Stomach (tissue), 9 donors: ENCODE data around the gene LRFN4. TPM values are rescaled to one million over a fixed set of nuclear protein-coding genes. Genes with fewer than 3 reads are reported as not detected.

Experiments
- DNase-seq, 2 donors: peaks; one replicate each; pipeline versions ENCODE4 v3.0.0 to v3.0.0-alpha.2; 2013 to 2019
- H3K27ac ChIP-seq, 5 donors: fragments of 200-600 bp in 4 of 5; sonication (generic) in 4 of 5; one replicate each; pipeline ENCODE4 v1.5.1; 2013 to 2019; ENCODE audit warnings: mild to moderate bottlenecking in 1 of 5, moderate library complexity in 1 of 5
- H3K27me3 ChIP-seq, 3 donors: fragments of 200-600 bp; sonication (generic); one replicate each; pipeline ENCODE4 v1.5.1; 2017 to 2019; ENCODE audit warnings: mixed run types in 1 of 3
- H3K36me3 ChIP-seq, 4 donors: fragments of 200-600 bp; sonication (generic); 1 replicate in 3 of 4; 2 replicates in 1 of 4; pipeline ENCODE4 v1.5.1; 2016 to 2019
- H3K4me1 ChIP-seq, 4 donors: fragments of 200-600 bp; sonication (generic); one replicate each; pipeline ENCODE4 v1.5.1; 2016 to 2019
- H3K4me3 ChIP-seq, 4 donors: fragments of 200-600 bp; sonication (generic) in 3 of 4; one replicate each; pipeline ENCODE4 v1.5.1; 2016 to 2019; ENCODE audit warnings: mild to moderate bottlenecking in 1 of 4
- H3K9me3 ChIP-seq, 4 donors: fragments of 200-600 bp; sonication (generic); one replicate each; pipeline ENCODE4 v1.5.1; 2016 to 2019
- CTCF ChIP-seq, 7 experiments: fragments of 450-650 bp in 4 of 7; fragments of 200-600 bp in 3 of 7; sonication (generic) in 3 of 7; IDR thresholded peaks; one replicate each; pipeline ENCODE4 v1.5.1; 2016 to 2019; ENCODE audit warnings: antibody characterized with exemption in 7 of 7, control low read depth in 2 of 7, mild to moderate bottlenecking in 1 of 7
- EP300 ChIP-seq: sonication (generic); formaldehyde crosslinking; IDR thresholded peaks from one replicate; pipeline ENCODE4 v1.6.1; 2017; ENCODE audit warnings: antibody characterized with exemption
- POLR2A ChIP-seq, 4 donors: fragments of 450-650 bp; IDR thresholded peaks; one replicate each; pipeline ENCODE4 v1.6.1; 2016; ENCODE audit warnings: antibody characterized with exemption in 4 of 4, control low read depth in 2 of 4, mild to moderate bottlenecking in 1 of 4, moderate library complexity in 1 of 4
- POLR2AphosphoS5 ChIP-seq, 3 donors: sonication (generic); formaldehyde crosslinking; IDR thresholded peaks; one replicate each; pipeline ENCODE4 v1.6.1; 2016; ENCODE audit warnings: antibody characterized with exemption in 3 of 3
- WGBS, 5 donors: extraction: QIAGEN DNeasy Blood & Tissue Kit in 3 of 5; methylation state at CpG; one replicate each; pipeline versions ENCODE4 v1.1.5 to v1.1.7; 2013 to 2018; 5-methylcytosine and 5-hydroxymethylcytosine counted together
- intact Hi-C: fragments of 100-400 bp; cut with DNase I; formaldehyde crosslinking; loops from one replicate; pipeline ENCODE4 v1.15.1; 2023; ENCODE audit warnings: low total_unique reads
- polyA plus RNA-seq, 3 donors: library from polyadenylated mRNA; stranded (reverse); fragments of 200-250 nt; gene quantifications; one replicate each; pipeline ENCODE4 v1.2.3, GENCODE V29; 2013
- total RNA-seq, 5 donors: library from RNA; depleted of rRNA; stranded (reverse); fragments of >200 nt; gene quantifications; one replicate each; pipeline versions ENCODE4 v1.1.0 to v1.2.3, GENCODE V29; 2014 to 2016
- donor health status: healthy with polysubstance abuse.
- donor health status: Bipolar disorder and iron deficiency.
- donor health status: healthy.

The LRFN4 gene
- total and polyA plus RNA-seq, 8 donors = 2.1 to 37.9 (median 12.7) TPM

GRCh38 chr11:66904055-66904454 is 47.2 kb downstream of the LRFN4 start:
- 58 to 89% (median 70%) methylated on average over 2 to 3 of the region's 3 CpGs for WGBS, 5 donors
- Histone ChIP-seq H3K4me3 (no peak overlapping the region), H3K4me1 (peaks cover 5 to 39% (median 22%) of the 10 kb centered on the region in 4 donors), H3K27me3 (no peaks in the 10 kb centered on the region), H3K36me3 (no peaks in the 10 kb centered on the region), H3K9me3 (no peaks in the 10 kb centered on the region), H3K27ac (peak overlapping the region in 1 of 5 donors; percentile 50)
- DNase-seq = peak in 1 of 2 donors; percentile 56
- TF ChIP-seq POLR2AphosphoS5 (IDR thresholded peaks at IDR 0.05) (no peak), EP300 (no peak), CTCF (IDR thresholded peaks at IDR 0.05) (no peak), POLR2A (IDR thresholded peaks at IDR 0.05) (no peak)
- intact Hi-C loops = no loop called here

- H3K4me1 ChIP-seq = peaks cover 5 to 39% (median 22%) of the 10 kb centered on the region in 4 donors
- no peaks in the 10 kb centered on the region for H3K36me3 ChIP-seq
- no peaks in the 10 kb centered on the region for H3K9me3 ChIP-seq
- DNase-seq = no peak
- intact Hi-C loops = no loop called here
- H3K4me3 ChIP-seq = no peak overlapping the region
- 82 to 91% (median 88%) methylated on average over 6 of the region's 6 CpGs for WGBS, 5 donors
- TF ChIP-seq POLR2A (IDR thresholded peaks at IDR 0.05) = no peak
- TF ChIP-seq EP300 = no peak
- no peak for TF ChIP-seq POLR2AphosphoS5 (IDR thresholded peaks at IDR 0.05)
- no peak for TF ChIP-seq CTCF (IDR thresholded peaks at IDR 0.05)
- H3K27me3 ChIP-seq = no peaks in the 10 kb centered on the region
- peak overlapping the region in 1 of 5 donors; percentile 50 for H3K27ac ChIP-seq
Measured at GRCh38 chr11:66904561-66904960, 47.7 kb downstream of the LRFN4 start.

GRCh38 chr11:66904981-66905521 is 48.2 kb downstream of the LRFN4 start:
- no peak overlapping the region for H3K4me3 ChIP-seq
- TF ChIP-seq POLR2A (IDR thresholded peaks at IDR 0.05) (no peak), EP300 (no peak), CTCF (IDR thresholded peaks at IDR 0.05) (no peak), POLR2AphosphoS5 (IDR thresholded peaks at IDR 0.05) (no peak)
- H3K36me3 ChIP-seq = no peaks in the 10 kb centered on the region
- H3K27ac ChIP-seq = peak overlapping the region in 1 of 5 donors; percentile 0
- 70 to 83% (median 71%) methylated on average over 8 of the region's 8 CpGs for WGBS, 5 donors
- intact Hi-C loops = no loop called here
- DNase-seq = no peak
- no peaks in the 10 kb centered on the region for H3K9me3 ChIP-seq
- H3K27me3 ChIP-seq = no peaks in the 10 kb centered on the region
- peaks cover 5 to 39% (median 22%) of the 10 kb centered on the region in 4 donors for H3K4me1 ChIP-seq

GRCh38 chr11:66905631-66906030 is 48.8 kb downstream of the LRFN4 start:
- Histone ChIP-seq H3K9me3 (no peaks in the 10 kb centered on the region), H3K27ac (peak overlapping the region in 2 of 5 donors; percentile 17 to 35), H3K27me3 (no peaks in the 10 kb centered on the region), H3K36me3 (no peaks in the 10 kb centered on the region), H3K4me1 (peaks cover 5 to 39% (median 22%) of the 10 kb centered on the region in 4 donors), H3K4me3 (no peak overlapping the region)
- TF ChIP-seq POLR2AphosphoS5 (IDR thresholded peaks at IDR 0.05) (no peak), CTCF (IDR thresholded peaks at IDR 0.05) (no peak), EP300 (no peak), POLR2A (IDR thresholded peaks at IDR 0.05) (no peak)
- no peak for DNase-seq
- intact Hi-C loops = no loop called here
- 86 to 96% (median 89%) methylated on average over 4 of the region's 4 CpGs for WGBS, 5 donors
